NCI-H1417 (cell line): Measurements from ENCODE around the gene HTR3B.
"Not testable (repeated sequence)": the region's sequence is repeated elsewhere in the genome, so short reads cannot be mapped to it uniquely, and the experiment has no call there.

Experiments
- DNase-seq, 3 experiments: peaks; one replicate each; lab custom pipeline; 2025; lab: John Stamatoyannopoulos, UW

The HTR3B gene

GRCh38 chr11:113904379-113905101, at the start of gene HTR3B:
TSS of gene HTR3B (plus strand) at chr11:113904796. CDS start at chr11:113904934, 138 bp downstream.
- no peak for DNase-seq

- no peak for DNase-seq
Measured at GRCh38 chr11:113855803-113856202, 48.8 kb upstream of the HTR3B start.

GRCh38 chr11:113856966-113857759, 47.4 kb upstream of the HTR3B start:
- no peak for DNase-seq

- DNase-seq, result no peak
Measured at GRCh38 chr11:113859665-113860064, 44.9 kb upstream of the HTR3B start.

- peak in 1 of 3 experiments; percentile 25 for DNase-seq
Measured at GRCh38 chr11:113862435-113862834, 42.2 kb upstream of the HTR3B start.

DNA sequence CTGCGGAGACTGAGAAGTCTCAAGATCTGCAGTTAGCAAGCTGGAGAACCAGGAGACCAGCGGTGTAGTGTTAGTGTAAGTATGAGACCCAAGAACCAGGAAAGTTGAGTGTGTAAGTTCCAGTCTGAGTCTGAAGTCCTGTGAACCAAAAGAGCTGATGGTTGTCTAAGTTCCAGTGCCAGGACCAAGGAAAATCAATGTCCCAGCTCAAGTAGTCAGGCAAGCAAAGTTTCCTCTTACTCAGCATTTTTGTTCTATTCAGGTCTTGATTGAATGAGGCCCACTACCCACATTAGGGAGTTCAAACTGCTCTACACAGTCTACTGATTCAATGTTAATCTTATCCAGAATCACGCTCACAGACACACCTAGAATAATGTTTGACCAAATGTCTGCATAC, 40.2 kb upstream of the HTR3B start:
- DNase-seq, result no peak

DNA sequence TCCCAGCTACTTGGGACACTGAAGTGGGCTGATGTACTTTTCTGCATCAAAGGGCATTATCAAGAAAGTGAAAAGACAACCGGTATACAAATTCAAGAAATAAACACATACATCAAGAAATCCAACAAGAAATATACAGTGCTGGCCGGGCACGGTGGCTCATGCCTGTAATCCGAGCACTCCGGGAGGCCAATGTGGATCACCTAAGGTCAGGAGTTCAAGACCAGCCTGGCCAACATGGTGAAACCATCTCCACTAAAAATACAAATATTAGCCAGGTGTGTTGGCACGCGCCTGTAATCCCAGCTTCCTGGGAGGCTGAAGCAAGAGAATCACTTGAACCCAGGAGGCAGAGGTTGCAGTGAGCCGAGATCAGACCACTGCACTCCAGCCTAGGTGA, 38.7 kb upstream of the HTR3B start:
- no peak for DNase-seq

DNA sequence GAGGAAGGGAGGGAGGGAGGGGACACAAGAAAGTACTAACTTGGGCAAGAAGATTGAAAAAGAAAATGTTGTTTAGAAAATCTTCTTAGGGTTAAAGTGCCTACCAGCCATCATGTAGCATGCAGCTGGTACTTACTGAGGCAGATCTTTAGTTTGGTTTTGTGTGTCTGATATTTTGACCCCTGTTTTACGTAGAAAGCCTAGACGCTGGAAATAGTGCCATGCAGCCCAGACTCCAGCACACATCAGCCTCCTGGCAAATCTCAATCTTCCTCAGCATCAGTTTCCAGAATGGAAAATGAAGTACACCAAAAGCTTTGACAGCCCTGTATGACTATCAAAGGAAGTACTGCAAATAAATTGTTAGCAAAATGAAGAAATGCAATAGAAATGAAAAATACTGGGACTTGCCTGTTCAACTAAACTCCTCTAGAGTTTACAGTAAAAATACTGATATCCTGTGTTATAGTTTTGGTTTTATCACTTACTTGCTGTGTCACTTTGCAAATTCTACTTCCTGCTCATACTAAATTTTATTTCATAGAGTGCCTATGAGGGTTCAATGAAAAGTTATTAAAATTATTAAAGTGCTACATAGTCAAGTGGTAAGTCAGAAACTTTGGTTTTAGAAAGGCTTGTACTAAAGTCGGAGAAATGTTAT, 36.6 kb upstream of the HTR3B start:
- DNase-seq, result no peak

DNA sequence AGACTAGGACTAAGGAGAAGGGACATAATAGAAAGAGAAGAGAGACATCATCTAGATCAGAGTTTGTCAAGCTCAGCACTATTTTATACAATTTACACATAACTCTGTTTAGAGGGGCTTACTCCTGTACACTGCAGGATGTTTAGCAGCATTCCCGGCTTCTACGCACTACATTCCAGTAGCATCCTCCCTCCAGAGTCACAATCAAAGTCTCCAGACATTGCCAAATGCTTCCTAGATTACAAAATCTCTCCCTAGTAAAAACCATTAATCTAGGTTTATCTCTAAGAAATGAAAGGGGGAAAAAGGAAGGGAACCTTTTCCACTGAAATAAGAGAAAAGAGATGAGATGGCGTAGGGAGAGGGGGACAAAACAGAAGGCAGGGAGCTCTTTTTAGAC, 33.3 kb upstream of the HTR3B start:
- DNase-seq, result no peak

- DNase-seq, result no peak
Measured at GRCh38 chr11:113873236-113873626, 31.4 kb upstream of the HTR3B start.

GRCh38 chr11:113874096-113874495, 30.5 kb upstream of the HTR3B start:
- no peak for DNase-seq

DNA sequence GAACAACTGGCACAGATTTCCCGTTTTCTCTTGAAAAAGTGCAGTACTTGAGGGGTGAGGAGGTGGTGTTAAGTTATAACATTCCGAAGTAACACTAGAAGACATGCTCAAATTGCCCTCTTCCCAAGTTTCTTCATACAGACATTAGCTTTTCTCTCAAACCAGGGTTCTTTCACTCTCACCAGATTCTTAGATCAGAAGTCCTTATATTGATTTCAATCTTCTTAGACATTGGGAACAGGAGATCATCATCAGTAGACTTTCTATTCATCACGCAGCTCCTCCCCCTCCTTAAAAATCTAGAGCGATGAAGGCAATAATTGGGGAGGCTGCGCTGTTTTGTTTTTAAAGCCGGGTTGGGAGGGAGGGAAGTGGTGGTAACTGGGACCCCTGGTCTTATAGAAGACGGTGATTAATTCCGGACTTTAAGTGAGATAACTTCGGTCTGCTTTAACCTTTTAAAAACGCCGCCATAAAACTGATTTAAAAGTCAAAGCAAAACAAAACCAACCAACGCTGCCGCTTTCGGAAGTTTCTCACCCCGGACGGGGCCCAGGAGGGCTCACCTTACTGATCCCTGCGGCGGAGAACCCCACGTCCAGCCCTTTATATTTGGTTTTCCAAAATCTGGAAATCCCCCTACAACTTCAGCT, 29.9 kb upstream of the HTR3B start:
- DNase-seq, result peak; percentile 32 to 79 (median 49)

DNA sequence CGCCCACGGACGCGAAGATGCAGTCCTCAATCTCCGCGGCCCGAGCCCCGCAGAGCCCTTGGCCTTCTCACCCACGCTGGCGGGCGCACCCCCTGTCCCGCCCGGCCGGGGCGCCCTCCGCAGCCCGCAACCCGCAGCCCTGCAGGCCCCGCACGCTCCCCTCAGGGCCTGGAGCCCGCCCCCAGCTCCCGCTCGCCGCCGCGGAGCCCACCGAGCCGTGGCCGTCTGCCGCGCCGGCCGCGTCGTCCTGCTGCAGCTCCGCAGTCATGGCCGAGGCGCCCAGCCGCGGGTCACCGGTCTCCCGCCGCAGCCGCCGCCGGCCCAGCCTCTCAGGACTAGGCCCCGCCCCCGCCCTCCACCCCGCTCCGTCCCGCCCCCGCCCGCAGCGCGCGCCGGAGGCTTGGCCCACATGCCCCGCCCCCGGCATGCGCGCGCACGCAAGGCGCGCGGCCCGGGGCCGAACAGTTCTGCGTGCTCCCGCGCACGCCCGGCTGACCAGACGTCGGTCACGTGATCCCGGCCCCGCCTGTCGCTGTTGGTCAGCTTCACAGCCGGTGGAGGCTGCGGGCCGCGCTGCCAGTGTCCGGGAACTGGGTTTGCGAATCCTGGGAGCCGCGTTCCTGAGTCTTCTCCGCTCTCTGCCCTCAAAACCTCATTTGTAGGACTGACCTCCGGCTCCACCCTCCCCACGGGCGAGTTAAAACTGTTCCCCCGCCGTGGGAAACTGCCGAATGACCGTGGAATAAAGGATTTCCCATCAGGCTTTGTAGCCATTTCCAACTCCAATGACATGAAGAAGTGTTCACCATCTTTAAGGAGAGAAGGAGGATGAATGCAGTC, 29.1 kb upstream of the HTR3B start, which contains the start of gene USP28:
USP28 (minus strand) TSS at position 339 of the 840 bp plus-strand sequence; CDS start at position 268, 71 bp downstream.
- DNase-seq, result peak; percentile 98

GRCh38 chr11:113876074-113876797, 28.4 kb upstream of the HTR3B start:
- peak; percentile 24 to 79 (median 53) for DNase-seq

- peak in 1 of 3 experiments; percentile 50 for DNase-seq
Measured at GRCh38 chr11:113876798-113877669, 27.6 kb upstream of the HTR3B start.

- no peak for DNase-seq
Measured at GRCh38 chr11:113877670-113878055, 26.9 kb upstream of the HTR3B start.

GRCh38 chr11:113879446-113879845, 25.1 kb upstream of the HTR3B start:
- DNase-seq, result not testable (repeated sequence)

GRCh38 chr11:113880971-113881370, 23.6 kb upstream of the HTR3B start:
- no peak for DNase-seq

GRCh38 chr11:113881856-113882255, 22.7 kb upstream of the HTR3B start:
- peak in 1 of 3 experiments; percentile 29 for DNase-seq
